GM18520 (cell line): ENCODE data around the gene KCNJ11.
A peak's percentile ranks its signal among the peaks of the same experiment; 100 is the strongest.

ENCODE experiments used
- ATAC-seq: cut with Tn5 transposase; IDR thresholded peaks from one replicate; pipeline ENCODE4 v1.9.1; 2021; ENCODE audit not compliant: unreplicated experiment

Gene KCNJ11

DNA sequence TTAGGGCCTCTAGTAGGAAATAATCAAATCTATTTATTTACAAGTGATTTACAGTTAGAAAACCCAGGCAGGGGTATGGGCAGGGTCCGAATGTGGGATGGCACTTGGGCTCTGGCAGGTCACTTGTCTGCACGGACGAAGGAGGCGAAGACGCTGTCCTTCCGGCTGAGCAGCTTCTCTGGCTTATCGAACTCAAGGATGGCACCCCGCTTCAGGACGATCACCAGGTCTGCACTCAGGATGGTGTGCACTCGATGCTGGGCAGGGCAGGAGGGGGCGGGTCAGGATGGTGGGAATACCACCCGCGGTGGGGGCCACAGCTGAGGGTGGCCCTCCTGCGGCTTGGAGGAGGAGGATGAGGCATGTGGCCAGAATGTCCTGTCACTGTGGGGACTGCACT is 4.4 kb upstream of the KCNJ11 start:
- ATAC-seq = no peak

DNA sequence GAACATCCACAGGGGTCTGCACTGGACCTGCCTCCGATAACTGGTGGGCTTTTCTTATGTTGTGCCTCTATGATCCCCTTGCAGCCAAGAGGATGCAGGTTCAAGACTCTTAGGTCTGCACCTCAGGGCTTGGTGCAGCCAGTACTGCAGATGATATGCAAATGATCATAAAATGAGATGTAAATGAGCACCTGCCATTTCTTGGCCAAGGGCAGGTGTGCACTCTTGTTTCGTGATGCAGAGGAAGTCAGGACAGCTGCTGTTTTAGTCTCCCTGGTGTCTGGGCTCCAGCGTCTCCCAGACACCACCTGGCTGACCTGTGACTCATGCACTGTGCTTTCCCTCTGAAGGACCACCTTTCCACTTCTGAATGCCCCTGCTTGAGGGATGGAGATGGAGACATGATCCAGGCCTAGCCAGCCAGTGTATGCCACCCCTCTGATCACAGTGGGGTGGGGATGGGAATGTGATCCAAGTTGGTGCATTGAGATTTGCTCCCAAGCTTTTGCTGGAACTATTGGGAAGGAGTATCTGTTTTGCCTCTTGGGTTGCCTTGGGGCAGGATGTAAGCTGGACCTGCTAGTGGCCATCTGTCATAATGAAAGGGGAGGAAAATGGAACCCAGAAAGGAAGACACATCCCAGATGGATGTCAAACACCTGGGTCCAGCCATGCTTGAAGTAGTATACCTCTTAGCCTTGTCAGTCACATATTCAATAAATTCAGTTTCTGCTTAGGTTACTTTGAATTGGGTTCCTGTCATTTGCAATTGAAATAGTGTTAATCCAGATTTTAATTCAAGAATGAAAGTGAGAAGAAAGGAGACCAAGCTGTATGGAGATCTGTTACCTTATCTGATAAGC is 3.3 kb upstream of the KCNJ11 start:
- no peak for ATAC-seq

DNA sequence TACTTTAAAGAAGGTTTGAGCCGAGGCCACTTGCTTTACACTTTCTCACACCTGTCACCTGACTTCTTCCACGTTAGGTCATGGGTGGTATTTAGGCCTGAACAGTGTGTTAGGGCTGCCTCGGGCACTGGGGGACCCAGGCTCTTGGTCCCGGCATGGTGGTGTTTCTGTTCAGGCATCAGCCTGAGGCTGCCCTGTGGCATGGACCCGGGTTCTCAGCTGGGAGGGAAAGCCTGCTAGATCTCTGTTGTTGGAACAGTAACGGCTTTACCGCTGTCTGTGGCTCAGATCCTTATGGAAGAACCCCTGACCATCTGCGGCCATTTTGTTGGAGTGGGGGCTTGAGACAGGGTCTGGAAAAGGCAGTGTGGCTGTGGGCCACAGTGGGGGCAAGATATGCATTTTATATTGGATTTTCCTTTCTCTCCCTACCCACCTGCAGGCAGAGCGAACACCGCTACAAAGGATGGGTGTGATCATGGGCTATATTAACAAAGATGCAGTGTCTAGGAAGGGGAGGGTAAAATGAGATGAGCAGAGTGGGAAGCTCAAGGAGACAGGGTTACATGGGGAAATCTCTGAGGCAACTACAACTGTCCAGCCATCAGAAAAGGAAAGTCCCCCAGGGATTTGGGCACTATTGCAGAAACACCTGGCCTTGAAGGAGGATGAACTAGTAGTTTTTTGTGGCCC is 1.6 kb upstream of the KCNJ11 start:
- ATAC-seq = no peak

DNA sequence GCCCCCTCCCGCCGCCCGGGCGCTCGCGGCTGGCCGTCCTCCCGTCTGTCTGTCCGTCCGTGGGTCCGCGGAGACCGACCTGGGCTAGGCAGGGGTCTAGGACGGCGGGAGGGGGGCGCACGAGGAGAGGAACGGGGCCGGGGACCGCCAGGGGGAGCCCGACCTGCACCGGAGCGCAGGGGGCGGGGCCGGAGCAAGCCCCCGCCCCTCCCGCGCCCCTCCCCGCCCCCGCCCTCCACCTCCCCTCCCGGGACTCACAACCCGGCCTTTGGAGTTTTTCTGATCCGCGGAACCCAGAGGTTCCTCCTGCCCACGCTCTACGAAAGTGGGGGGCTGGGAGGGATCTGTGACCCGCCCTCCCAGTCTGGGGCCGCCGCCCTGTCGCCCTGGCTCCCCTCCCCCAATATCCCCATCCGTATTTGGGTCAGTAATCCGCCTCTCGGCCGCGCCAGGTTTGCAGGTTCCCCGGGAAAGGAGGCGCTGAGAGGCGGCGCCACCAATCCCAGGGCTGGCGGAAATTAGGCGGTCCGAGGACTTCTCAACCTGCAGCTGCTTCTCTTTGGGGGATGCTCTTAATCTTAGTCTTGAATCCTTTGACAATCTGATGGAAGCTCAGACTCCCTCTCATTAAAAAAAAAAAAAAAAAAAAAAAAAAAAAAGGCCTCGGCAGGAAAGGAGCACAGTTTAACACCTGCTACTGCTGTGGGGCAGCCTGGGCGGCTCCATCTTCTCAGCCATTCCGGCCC is 925 bp upstream of the KCNJ11 start:
- no peak for ATAC-seq

DNA sequence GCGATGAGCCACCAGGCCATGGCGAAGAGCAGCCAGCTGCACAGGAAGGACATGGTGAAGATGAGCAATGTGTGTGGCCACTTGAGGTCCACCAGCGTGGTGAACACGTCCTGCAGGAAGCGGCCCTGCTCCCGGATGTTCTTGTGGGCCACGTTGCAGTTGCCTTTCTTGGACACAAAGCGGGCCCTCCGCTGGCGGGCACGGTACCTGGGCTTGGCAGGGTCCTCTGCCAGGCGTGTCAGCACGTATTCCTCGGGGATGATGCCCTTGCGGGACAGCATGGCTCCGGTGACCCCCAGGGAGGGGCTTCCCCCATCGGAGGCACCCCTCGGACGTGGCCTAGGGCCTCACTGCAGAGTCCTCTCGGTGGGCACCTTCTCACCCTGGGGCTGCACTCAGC is 648 bp downstream of the KCNJ11 start:
- ATAC-seq = no peak

DNA sequence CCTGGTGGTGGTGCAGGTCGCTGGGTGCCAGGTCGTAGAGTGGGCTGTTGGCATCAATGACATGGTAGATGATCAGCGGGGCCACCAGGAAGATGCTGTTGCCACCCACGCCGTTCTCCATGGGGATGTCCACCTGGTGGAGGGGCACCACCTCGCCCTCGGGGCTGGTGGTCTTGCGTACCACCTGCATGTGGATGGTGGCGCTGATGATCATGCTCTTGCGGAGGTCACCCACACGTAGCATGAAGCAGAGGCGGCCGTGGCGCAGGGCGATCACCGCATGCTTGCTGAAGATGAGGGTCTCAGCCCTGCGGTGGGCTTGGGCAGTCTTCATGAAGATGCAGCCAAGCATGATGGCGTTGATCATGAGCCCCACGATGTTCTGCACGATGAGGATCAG is 1.2 kb downstream of the KCNJ11 start:
- no peak for ATAC-seq

DNA sequence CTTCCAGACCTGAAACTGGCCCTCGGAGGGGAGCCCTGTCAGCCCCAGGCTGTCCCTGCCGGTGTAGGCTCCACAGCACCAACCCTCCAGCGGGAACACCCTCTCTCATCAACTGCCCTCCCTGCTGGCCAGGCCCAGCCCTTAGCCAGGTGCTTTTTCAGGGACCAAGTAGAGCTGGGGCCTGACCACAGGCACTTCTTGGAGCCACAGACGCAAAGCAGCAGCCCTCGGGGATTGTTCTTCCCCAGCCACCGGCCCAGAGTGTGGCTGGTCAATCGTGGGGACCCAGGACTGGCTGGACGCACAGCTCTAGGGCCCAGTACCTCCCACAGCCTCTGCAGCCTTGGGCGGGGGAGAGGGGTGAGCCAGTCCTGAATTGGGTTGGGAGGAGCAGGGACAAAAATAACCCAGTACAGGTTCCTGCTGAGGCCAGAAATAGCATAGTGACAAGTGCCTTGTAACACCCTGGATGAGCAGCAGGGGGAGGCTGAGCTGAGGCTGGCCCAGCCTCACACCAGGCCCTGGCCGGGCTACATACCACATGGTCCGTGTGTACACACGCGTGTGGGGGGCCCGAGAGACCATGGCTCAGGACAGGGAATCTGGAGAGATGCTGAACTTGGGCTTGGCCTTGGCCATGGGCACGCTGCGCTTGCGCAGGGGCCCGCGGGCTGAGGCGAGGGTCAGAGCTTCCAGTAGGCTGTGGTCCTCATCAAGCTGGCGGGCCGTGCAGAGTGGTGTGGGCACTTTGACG is 2.0 kb downstream of the KCNJ11 start:
- peak; percentile 47 for ATAC-seq

DNA sequence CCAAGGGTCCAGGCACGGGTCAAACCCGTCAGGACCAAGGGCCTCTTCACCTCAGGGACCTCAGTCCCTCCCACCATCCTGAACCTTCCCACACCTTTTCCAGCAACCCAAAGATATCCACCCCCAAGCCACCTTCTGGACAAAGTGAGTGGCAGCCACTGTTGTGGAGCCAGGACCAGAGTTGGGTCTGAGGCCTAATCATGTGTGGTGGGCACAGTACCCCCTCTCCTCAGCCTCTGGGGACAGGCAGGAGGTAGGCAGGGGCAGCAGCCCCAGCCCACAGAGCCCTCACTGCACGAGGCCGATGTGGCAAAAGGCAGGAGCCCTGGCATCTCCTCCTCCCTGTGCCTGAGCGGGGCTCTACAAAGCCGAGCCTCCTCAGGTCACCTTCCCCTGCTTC is 2.5 kb downstream of the KCNJ11 start:
- no peak for ATAC-seq

DNA sequence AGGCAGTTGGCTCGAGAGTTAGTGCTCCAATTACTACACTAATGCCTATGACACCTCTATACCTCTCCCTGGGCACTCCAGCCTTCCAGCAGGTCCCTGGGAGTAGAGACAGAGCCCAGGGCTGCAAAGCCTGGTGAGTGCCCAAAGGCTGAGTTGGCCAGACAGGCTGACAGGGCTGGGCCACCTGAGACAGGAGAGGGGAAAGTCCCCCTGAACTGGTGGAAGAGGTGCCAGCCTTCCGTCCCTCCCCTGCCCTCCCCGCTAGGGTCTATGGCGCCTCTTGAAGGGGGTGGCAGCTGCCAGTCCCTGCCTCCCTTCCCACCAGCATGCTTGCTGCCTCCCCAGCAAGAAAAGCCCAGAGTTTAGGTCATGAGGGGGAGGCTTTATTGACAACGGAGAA is 3.0 kb downstream of the KCNJ11 start:
- ATAC-seq = no peak

DNA sequence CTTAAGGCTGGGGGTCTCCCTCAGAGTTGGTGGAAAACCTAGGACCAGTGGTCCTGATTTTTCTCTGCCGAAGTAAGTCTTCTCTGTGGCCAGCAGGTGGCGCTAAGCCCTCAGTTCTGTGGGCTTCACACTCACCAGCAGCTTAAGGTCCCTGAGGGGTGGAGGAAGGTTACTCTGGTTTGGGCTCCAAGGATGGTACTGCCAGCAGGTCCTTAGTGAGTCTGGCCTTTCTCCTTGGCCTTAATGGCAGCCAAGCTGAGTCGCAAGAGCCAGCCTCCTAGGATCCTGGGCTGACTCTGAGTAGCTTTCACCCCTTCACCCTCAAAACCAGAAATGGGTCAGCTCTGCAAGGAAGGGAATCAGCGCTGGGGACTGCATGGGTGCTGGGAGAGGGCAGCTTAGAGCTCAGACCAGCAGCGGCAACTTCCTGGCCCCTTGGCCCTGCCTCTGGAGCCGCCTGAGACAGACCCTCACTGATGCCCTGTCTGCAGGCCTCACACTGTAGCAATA is 4.4 kb downstream of the KCNJ11 start:
- ATAC-seq = no peak

DNA sequence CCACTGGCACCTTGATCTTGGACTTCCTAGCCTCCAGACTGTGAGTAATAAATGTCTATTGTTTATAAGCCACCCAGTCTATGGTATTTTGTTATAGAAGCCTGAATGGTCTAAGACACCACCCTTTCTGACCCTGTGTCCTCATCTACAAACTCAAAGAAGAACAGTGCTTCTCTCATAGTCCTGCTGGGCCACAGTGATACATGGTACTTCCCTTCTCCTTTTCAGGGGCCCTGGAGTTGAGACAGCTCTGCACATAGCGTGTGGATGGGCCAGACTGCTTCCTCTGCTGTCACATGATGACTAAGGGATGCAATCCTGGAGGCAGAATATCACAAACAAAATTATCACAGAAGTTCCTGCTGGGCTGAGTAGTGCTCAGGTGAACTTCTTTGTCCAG is 5.0 kb downstream of the KCNJ11 start:
- no peak for ATAC-seq

DNA sequence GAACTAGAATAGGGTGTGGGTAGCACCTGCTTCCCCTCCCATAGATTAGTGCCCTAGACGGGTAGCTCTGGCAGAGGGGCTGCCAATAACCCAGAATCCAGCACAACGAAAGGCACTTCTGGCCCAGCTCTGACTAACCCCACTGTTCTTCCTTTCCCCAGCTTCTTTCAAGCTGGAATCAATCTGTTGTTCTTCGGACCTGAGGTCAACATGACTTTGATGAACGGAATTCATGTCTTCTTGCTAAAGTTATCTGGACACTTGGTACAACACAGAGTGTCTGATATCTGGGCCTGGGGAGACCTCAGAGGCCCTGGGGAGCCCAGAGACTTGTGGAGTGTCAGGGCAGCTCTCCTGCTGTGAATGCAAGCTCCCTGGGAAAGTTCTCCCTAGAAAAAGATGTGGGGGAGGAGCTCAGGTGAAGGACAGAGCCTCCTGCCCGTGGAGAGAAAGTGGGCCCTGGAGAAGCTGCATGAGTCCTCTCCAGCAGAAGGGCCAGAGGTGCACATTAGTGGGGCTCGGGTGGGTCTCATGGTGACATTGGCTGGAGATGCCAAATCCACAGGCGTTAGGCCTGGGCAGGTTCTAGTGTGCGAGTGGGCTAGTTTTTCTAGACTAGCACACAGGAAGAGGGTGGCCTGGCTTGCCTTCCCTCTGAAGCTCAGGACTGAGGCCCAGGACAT is 6.3 kb downstream of the KCNJ11 start:
- ATAC-seq = no peak

DNA sequence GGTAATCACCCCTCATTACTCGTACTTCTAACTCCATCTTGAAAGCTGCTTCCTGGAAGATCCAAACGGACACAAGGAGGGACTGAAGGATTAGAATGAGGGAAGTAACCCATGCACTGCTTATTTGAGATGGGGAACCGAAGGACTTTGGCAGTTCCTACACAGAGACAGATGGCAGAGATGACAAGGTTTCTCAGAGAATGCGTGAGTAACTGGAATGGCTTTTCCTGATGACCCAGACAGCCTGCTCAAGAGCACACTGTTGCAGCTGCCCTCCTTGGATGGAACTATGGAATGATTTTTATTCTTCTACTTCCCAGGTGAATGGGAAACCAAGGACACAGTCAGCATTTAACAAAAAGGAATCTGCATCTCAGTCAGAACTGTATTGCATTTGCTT is 7.3 kb downstream of the KCNJ11 start:
- no peak for ATAC-seq

DNA sequence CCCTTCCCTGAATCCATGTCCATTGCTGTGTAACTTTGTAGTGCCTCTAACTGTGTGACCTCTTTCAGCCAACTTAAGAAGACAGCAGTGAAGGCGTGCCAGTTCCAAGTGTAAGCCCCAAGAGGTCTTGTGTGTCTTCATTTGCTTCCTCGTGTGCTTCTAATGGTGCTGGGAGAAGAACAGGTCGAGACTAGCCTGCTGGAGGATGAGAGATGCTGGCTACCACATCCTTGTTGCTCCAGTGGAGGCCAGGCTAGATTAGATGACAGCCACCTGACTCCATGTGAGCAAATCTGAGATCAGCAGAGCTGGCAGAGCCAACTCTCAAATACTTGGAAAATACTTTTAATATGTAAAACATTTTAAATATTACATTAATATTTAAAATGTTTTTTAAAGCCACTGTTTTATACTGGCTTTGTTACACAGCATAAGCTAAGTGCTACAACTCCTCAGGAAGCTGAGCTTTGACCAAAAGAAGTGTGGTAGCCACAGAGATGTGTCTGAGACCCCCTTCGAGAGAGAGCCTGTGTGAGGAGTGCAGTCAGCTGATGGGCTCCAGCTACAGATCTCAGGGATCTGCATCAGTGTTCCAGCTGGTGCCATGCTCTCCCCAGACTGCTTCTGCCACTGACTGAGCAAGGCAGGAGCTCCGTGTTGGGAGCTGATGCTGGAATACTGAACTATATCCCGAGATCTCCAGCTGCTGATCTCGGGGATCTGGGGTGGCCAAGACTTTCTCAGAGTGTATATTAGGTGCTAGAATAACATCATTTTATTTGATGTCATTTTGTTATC is 8.9 kb downstream of the KCNJ11 start:
- ATAC-seq = no peak

DNA sequence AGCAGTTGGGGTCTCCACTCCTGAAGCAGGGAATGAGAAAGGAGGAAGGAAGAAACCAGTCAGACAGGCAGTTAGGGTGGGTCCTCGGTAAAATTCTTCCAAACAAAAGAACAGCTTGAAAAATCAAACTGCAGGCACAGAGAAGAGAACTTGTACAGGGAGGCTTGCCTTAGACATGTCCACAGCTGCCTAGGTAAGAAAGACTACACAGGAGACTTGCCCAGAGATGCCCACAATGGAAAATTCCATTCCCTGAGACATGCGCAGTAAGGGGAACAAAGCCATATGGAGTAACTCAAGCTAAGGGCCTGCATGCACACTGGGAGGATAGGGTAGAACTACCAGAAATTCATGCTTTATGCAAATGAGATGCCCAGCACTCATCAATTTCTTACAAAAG is 9.8 kb downstream of the KCNJ11 start:
- no peak for ATAC-seq

DNA sequence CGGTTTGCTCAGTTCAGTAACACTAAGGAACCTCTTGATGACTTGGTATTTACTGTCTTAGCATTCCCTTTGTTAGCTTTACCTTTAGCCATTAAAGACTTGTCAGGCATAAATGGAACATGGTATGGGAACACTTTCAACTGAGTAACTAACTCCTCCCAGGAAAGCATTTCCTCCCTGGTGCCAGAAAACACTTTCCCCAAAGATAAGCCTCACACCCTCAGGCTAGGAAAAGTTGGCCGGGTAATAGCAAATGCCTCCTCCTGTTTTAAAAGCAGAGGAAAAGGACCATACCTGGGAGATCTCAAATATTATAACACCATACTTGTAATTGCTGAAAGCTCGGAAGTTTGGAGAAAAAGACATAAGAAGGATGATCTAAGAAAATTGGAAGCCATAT is 12.0 kb downstream of the KCNJ11 start:
- no peak for ATAC-seq

DNA sequence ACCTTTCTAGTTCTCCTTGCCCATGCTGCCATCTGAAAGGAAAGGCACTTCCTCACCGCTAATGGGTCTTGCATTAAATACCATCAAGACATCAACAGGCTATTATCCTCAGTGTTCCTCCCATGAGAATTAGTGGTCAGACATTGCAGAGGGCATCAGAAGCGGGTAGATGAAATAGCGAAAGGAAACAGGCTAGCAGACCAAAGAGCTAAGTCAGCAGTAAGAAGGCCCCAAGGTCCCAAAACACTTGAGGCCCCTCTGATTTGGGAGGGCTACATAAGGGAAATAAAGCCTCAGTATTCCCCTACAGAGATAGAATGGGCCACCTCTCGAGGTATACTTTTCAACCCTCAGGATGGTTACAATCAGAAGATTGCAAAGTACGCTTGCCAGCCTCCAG is 12.9 kb downstream of the KCNJ11 start:
- no peak for ATAC-seq

DNA sequence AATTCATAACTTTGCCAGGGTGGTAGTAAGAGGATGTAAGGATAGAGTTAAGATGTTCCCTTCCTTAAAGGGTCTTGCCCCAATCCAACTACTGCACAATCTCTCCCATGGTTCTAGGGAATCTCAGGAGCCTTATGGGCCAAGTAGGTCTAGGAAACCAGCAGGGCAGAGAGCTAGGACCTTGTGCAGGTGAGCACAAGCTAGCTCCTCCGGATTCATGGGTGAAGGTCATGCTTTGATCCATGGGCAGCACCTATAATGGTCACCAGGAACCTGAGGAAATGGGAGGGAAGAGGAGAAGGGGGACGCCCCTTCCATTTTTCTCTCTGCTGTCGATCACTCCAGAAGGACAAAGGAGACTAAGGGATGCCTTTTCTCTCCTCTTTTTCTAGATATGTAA is 16.8 kb downstream of the KCNJ11 start:
- no peak for ATAC-seq

DNA sequence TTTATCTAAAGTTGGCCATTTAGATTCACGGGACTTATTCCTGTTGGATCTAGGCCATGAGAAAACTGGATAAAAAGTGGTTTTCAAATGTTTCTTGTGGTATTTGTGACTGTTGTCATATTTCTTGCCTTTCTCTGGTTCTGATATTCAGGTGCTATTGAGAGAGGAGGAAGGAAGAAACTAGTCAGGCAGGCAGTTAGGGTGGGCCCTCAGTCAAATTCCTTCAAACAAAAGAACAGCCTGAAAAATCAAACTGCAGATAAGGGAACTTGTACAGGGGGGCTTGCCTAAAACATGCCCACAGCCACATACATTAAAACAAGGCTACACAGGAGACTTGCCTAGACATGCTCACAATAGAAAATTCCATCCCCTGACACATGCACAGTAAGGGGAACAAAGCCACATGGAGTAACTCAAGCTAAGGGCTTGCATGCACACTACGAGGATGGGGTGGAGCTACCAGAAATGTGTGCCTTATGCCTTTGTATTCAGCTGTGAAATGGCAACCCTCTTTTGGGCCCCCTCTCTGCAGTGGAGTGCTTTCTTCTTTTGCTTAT is 18.7 kb downstream of the KCNJ11 start:
- ATAC-seq = no peak
